BE2C (cell line): ENCODE data around the gene DNAJB11.
"Not testable (repeated sequence)": the region's sequence is repeated elsewhere in the genome, so short reads cannot be mapped to it uniquely, and the experiment has no call there.

ENCODE experiments used
- DNase-seq: peaks from one replicate; pipeline ENCODE4 v3.0.0-alpha.2; 2020
- H3K27me3 ChIP-seq: fragments of 250-450 bp; sonication (Bioruptor Pico); 2 replicates; pipeline ENCODE4 v1.5.1; 2020; ENCODE audit warnings: mild to moderate bottlenecking
- H3K36me3 ChIP-seq: fragments of 250-450 bp; sonication (Bioruptor Pico); 2 replicates; pipeline ENCODE4 v1.5.1; 2020; ENCODE audit warnings: mild to moderate bottlenecking
- H3K4me1 ChIP-seq: fragments of 250-450 bp; sonication (Bioruptor Pico); 2 replicates; pipeline ENCODE4 v1.5.1; 2020
- H3K4me3 ChIP-seq: 2 replicates; pipeline ENCODE4 v1.5.1; 2011; ENCODE audit warnings: low read depth, low read length
- H3K9me3 ChIP-seq: fragments of 250-450 bp; sonication (Bioruptor Pico); 2 replicates; pipeline ENCODE4 v1.5.1; 2020
- CTCF ChIP-seq: IDR thresholded peaks from 2 replicates; pipeline ENCODE4 v1.5.1; 2012; ENCODE audit warnings: mild to moderate bottlenecking, low read depth, low read length

The DNAJB11 gene

GRCh38 chr3:186580785-186581184, 10.3 kb downstream of the DNAJB11 start:
- no peak for TF ChIP-seq CTCF
- peaks cover 91% of the 10 kb centered on the region for H3K36me3 ChIP-seq
- no peak for DNase-seq
- H3K4me3 ChIP-seq = no peak overlapping the region
- H3K9me3 ChIP-seq = no peaks in the 10 kb centered on the region
- no peaks in the 10 kb centered on the region for H3K4me1 ChIP-seq
- no peaks in the 10 kb centered on the region for H3K27me3 ChIP-seq

DNA sequence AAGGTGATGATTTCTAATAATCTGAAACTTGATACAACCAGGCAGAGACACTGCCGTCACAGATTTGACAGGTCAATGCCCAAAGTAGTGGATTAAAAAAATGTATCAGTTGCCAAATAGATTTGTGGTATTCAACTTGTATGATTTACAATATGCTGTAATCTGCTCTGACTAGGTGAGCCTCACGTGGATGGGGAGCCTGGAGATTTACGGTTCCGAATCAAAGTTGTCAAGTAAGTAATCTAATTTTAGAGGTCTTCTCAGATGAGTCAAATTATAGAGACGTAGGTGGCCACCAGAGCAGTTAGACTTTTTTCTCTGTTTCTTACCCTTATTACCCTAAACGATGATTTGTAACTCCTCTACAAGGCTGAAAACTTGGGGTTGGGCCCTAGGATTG, 12.0 kb downstream of the DNAJB11 start:
- H3K9me3 ChIP-seq = no peaks in the 10 kb centered on the region
- H3K27me3 ChIP-seq = no peaks in the 10 kb centered on the region
- no peak for DNase-seq
- no peaks in the 10 kb centered on the region for H3K4me1 ChIP-seq
- no peak overlapping the region for H3K4me3 ChIP-seq
- peaks cover 80% of the 10 kb centered on the region for H3K36me3 ChIP-seq
- TF ChIP-seq CTCF = no peak

DNA sequence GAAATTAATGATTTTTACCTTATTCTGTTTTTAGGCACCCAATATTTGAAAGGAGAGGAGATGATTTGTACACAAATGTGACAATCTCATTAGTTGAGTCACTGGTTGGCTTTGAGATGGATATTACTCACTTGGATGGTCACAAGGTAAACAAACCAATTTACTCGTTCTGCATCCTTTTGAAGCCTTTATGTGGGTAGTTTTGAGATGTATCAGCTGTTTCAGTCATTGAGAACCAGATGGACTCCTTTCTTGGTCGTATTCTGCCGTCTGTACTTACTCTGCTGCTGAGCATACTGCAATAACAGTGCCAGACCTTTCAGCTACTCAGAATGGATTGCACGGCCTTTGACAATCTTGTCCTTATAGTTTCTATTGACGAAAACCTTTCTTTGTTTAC, 13.3 kb downstream of the DNAJB11 start:
- Histone ChIP-seq H3K27me3 (no peaks in the 10 kb centered on the region), H3K36me3 (peaks cover 69% of the 10 kb centered on the region), H3K9me3 (no peaks in the 10 kb centered on the region), H3K4me1 (no peaks in the 10 kb centered on the region), H3K4me3 (no peak overlapping the region)
- TF ChIP-seq CTCF = no peak
- no peak for DNase-seq

- DNase-seq, H3K9me3 ChIP-seq: not testable (repeated sequence)
Observed at GRCh38 chr3:186586245-186586644, 15.7 kb downstream of the DNAJB11 start.

GRCh38 chr3:186587183-186587582, 16.7 kb downstream of the DNAJB11 start:
- H3K36me3 ChIP-seq = peaks cover 41% of the 10 kb centered on the region
- TF ChIP-seq CTCF = no peak
- H3K4me1 ChIP-seq = no peaks in the 10 kb centered on the region
- H3K27me3 ChIP-seq = no peaks in the 10 kb centered on the region
- no peak for DNase-seq
- H3K9me3 ChIP-seq = no peaks in the 10 kb centered on the region
- H3K4me3 ChIP-seq = no peak overlapping the region

More at GRCh38 chr3:186586245-186586644, 15.7 kb downstream of the DNAJB11 start:
- not testable (repeated sequence) for H3K27me3 ChIP-seq, H3K4me3 ChIP-seq, H3K4me1 ChIP-seq
- H3K36me3 ChIP-seq = peaks cover 48% of the 10 kb centered on the region

DNA sequence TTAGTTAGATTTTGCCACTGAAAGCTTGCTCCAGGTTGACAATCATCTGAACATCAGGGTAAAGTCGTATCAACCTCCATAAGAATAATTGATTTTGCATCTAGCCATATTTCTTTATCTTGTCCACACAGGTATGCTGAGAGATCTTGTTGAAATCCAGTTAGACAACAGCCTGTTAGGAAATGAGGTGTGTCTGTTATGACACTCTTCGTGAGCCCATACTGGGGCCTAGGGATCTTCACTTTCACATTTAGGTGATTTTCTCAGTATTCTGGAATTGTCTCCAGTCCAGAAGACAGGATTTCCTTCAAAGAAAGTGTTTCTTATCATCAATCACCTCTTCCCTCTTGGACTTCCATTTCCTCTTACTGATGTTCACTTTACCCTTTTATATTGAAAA, 18.1 kb downstream of the DNAJB11 start:
- peaks cover 26% of the 10 kb centered on the region for H3K36me3 ChIP-seq
- no peak for TF ChIP-seq CTCF
- H3K27me3 ChIP-seq = no peaks in the 10 kb centered on the region
- H3K4me3 ChIP-seq = no peak overlapping the region
- DNase-seq = no peak
- H3K9me3 ChIP-seq = no peaks in the 10 kb centered on the region
- H3K4me1 ChIP-seq = no peaks in the 10 kb centered on the region

DNA sequence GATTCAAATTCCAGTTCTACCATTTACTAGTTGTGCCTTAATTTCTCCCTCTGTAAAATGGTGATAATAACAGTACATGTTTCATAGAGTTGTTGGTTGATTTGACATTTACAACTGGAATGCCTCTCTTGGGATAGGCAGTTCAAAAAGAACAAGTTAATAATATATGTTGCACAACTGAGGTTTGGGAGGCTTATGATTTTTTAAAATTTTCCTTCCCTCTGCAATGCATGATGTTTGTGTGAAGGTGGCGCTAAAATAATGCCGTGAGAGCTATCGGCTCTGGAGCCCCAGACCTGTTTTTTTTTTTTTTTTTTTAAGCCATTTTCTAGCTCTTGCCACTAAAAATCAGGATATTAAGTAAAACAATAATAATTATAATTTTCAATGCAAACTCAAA, 18.6 kb downstream of the DNAJB11 start:
- no peak overlapping the region for H3K4me3 ChIP-seq
- peaks cover 21% of the 10 kb centered on the region for H3K36me3 ChIP-seq
- peak; percentile 56 for TF ChIP-seq CTCF

More for the DNA sequence above, 18.6 kb downstream of the DNAJB11 start:
- DNase-seq = no peak
- H3K4me1 ChIP-seq = no peaks in the 10 kb centered on the region
- H3K9me3 ChIP-seq = no peaks in the 10 kb centered on the region
- H3K27me3 ChIP-seq = no peaks in the 10 kb centered on the region
